GM10266 (cell line): ENCODE results near the gene PCDHA10.
"Not testable (repeated sequence)": the region's sequence is repeated elsewhere in the genome, so short reads cannot be mapped to it uniquely, and the experiment has no call there.

Experiments used
- DNase-seq: peaks from one replicate; pipeline ENCODE4 v3.0.0; 2012; ENCODE audit errors: extremely low spot score
- TF ChIP-seq, protein P1 (sequence below): IDR thresholded peaks from 2 replicates; pipeline ENCODE4 v1.5.1; 2012; ENCODE audit warnings: mild to moderate bottlenecking, low read depth; ENCODE audit not compliant: control insufficient read depth, insufficient read depth; ENCODE audit errors: missing control alignments

PCDHA10 gene

DNA sequence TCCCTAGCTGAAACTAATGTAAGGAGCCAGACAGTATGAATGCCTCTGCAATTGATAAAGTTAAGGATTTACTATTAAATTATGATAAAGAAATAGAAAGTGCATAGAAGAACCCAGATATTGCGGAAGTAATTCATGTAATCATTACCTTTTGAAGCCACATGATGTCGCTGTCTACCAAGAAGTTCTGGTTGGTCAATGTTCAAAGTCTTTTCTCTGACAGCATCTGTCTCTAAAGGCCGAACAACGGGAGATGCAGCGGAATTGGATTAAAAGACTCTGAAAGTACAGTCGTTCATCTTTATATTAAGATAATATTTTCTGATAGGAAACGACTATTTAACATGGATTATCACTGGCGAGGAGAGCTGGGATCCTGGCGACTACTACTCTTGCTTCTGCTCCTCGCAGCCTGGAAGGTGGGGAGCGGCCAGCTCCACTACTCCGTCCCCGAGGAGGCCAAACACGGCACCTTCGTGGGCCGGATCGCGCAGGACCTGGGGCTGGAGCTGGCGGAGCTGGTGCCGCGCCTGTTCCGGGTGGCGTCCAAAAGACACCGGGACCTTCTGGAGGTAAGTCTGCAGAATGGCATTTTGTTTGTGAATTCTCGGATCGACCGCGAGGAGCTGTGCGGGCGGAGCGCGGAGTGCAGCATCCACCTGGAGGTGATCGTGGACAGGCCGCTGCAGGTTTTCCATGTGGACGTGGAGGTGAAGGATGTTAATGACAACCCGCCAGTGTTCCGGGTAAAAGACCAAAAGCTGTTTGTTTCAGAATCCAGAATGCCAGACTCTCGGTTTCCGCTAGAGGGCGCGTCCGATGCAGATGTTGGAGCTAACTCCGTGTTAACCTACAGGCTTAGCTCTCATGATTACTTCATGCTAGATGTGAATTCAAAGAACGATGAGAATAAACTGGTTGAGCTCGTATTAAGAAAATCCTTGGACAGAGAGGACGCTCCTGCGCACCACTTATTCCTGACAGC, 14.4 kb upstream of the PCDHA10 start, which contains the start of gene PCDHA8:
Gene PCDHA8, plus strand, starts transcription at position 210 of the 985 bp plus-strand sequence. Its CDS starts 135 bp downstream, at position 345.
- TF ChIP-seq, protein P1, sequence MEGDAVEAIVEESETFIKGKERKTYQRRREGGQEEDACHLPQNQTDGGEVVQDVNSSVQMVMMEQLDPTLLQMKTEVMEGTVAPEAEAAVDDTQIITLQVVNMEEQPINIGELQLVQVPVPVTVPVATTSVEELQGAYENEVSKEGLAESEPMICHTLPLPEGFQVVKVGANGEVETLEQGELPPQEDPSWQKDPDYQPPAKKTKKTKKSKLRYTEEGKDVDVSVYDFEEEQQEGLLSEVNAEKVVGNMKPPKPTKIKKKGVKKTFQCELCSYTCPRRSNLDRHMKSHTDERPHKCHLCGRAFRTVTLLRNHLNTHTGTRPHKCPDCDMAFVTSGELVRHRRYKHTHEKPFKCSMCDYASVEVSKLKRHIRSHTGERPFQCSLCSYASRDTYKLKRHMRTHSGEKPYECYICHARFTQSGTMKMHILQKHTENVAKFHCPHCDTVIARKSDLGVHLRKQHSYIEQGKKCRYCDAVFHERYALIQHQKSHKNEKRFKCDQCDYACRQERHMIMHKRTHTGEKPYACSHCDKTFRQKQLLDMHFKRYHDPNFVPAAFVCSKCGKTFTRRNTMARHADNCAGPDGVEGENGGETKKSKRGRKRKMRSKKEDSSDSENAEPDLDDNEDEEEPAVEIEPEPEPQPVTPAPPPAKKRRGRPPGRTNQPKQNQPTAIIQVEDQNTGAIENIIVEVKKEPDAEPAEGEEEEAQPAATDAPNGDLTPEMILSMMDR: no peak
- no peak for DNase-seq

DNA sequence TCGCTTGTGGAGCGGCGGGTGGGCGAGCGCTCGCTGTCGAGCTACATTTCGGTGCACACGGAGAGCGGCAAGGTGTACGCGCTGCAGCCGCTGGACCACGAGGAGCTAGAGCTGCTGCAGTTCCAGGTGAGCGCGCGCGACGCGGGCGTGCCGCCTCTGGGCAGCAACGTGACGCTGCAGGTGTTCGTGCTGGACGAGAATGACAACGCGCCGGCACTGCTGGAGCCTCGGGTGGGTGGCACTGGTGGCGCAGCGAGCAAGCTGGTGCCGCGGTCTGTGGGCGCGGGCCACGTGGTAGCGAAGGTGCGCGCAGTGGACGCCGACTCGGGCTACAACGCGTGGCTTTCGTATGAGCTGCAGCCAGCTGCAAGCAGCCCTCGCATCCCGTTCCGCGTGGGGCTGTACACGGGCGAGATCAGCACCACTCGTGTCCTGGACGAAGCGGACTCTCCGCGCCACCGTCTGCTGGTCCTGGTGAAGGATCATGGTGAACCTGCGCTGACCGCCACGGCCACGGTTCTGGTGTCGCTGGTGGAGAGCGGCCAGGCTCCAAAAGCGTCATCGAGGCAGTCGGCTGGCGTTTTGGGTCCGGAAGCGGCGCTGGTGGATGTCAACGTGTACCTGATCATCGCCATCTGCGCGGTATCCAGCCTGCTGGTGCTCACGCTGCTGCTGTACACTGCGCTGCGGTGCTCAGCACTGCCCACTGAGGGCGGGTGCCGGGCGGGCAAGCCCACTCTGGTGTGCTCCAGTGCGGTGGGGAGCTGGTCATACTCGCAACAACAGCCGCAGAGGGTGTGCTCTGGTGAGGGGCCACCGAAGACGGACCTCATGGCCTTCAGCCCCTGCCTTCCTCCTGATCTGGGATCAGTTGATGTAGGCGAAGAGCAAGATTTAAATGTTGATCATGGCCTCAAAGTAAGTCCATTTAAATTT, 12.6 kb upstream of the PCDHA10 start:
- DNase-seq: no peak
- TF ChIP-seq, protein P1: no peak

DNA sequence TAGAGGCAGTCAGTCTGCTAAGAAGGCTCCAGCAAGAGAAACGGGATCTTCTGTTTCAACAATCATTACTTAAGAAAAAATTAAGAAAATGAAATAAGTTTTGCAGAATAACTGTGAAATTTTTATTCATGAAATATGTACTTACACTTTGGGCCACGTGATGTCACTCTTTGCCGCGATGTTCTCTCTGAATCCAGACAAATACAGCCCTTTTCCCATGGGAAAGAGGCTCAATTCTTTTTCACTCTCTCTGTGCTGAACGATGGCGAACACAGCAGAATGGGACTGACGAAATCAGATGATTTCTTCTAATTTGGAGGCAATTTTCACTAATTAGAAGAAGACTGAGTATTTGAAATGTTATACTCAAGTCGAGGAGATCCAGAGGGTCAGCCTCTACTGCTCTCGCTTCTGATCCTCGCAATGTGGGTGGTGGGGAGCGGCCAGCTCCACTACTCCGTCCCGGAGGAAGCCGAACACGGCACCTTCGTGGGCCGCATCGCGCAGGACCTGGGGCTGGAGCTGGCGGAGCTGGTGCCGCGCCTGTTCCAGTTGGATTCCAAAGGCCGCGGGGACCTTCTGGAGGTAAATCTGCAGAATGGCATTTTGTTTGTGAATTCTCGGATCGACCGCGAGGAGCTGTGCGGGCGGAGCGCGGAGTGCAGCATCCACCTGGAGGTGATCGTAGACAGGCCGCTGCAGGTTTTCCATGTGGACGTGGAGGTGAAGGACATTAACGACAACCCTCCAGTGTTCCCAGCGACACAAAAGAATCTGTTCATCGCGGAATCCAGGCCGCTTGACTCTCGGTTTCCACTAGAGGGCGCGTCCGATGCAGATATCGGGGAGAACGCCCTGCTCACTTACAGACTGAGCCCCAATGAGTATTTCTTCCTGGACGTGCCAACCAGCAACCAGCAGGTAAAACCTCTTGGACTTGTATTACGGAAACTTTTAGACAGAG, 7.3 kb upstream of the PCDHA10 start, which contains the start of gene PCDHA9:
Gene PCDHA9, plus strand, starts transcription at position 244 of the 964 bp plus-strand sequence. Its CDS starts 114 bp downstream, at position 358.
- not testable (repeated sequence) for DNase-seq

DNA sequence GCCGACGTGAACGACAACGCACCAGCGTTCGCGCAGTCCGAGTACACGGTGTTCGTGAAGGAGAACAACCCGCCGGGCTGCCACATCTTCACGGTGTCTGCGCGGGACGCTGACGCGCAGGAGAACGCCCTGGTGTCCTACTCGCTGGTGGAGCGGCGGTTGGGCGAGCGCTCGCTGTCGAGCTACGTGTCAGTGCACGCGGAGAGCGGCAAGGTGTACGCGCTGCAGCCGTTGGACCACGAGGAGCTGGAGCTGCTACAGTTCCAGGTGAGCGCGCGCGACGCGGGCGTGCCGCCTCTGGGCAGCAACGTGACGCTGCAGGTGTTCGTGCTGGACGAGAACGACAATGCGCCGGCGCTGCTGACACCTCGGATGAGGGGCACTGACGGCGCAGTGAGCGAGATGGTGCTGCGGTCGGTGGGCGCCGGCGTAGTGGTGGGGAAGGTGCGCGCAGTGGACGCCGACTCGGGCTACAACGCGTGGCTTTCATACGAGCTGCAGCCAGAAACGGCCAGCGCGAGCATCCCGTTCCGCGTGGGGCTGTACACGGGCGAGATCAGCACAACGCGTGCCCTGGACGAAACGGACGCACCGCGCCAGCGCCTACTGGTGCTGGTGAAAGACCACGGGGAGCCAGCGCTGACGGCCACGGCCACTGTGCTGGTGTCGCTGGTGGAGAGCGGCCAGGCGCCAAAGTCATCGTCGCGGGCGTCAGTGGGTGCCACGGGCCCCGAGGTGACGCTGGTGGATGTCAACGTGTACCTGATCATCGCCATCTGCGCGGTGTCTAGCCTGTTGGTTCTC, 5.7 kb upstream of the PCDHA10 start:
- not testable (repeated sequence) for DNase-seq

- no peak for DNase-seq
- TF ChIP-seq, protein P1: no peak
Observed at GRCh38 chr5:140857177-140857986, 1.7 kb downstream of the PCDHA10 start.

DNA sequence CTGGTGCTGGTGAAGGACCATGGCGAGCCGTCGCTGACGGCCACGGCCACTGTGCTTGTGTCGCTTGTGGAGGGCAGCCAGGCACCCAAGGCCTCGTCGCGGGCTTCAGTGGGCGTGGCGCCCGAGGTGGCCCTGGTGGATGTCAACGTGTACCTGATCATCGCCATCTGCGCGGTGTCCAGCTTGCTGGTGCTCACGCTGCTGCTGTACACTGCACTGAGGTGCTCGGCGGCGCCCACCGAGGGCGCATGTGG, 2.2 kb downstream of the PCDHA10 start:
- no peak for DNase-seq
- TF ChIP-seq, protein P1: no peak
